ENCODE data around the gene SUN1.
"Not testable (repeated sequence)": the region's sequence is repeated elsewhere in the genome, so short reads cannot be mapped to it uniquely, and the experiment has no call there.

The SUN1 gene

DNA sequence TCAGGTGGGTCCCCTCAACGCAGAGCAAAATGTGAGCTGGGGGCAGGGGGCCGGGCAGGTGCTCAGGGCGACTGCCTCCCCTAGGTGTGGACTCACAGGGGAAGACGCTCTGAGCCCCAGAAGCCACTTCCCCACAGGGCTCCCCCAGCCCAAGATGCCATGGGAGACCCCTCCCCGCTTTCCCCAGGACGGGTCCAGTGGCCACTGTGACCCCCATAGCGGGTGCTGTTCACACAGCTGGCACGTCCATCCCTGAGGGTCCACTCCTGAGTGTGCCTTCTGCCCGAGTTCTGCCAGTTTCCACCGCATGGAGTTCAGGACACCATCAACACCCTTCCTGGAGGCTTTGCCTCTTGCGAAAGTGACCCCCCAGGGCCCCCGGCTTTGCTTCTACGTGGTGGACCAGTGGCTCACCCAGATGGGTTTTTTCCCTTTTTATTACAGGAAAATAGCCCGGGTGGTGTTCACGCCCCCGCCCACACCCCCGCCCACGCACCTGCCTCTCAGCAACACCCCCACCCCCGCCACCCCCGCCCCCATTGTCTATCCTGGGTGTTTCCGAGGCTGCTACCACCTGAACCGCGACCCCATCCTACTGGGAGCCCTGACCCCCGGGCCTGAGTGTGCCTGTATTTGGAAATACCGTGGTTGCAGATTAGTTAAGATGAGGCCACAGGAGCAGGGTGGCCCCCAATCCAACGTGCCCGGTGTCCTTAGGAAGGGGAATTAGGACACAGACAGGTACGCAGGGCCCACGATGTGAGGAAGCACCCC lies 90.2 kb downstream of the SUN1 start:
- no peak for DNase-seq

GRCh38 chr7:923108-924041 lies 91.1 kb downstream of the SUN1 start:
- DNase-seq = peak; percentile 50

DNA sequence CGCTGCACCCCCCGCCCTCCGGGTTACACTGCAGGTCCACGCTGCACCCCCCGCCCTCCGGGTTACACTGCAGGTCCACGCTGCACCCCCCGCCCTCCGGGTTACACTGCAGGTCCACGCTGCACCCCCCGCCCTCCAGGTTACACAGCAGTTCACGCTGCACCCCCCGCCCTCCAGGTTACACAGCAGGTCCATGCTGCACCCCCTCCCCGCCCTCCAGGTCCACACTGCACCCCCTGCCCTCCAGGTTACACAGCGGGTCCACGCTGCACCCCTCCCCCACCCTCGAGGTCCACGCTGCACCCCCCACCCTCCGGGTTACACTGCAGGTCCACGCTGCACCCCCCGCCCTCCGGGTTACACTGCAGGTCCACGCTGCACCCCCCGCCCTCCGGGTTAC lies 91.8 kb downstream of the SUN1 start:
- DNase-seq = not testable (repeated sequence)

All from fibroblast of skin of right biceps (primary cell).